Thoracic aorta (tissue), 2 donors: ENCODE data around the gene LRRC28. TPM values are rescaled to one million over a fixed set of nuclear protein-coding genes. Genes with fewer than 3 reads are reported as not detected.
"Not testable (repeated sequence)": the region's sequence is repeated elsewhere in the genome, so short reads cannot be mapped to it uniquely, and the experiment has no call there.

Experiments
- ATAC-seq: fragments of 150-250 bp; one replicate; pipeline ENCODE4 v1.8.0; 2017; ENCODE audit warnings: low read depth; ENCODE audit not compliant: insufficient number of reproducible peaks, low FRiP score
- DNase-seq: peaks from one replicate; pipeline ENCODE4 v3.0.0-alpha.2; 2020; ENCODE audit warnings: low spot score
- H3K27ac ChIP-seq, 2 donors: fragments of 200-600 bp; sonication (generic); 1 replicate in 1 of 2; 2 replicates in 1 of 2; pipeline ENCODE4 v1.5.1; 2016; ENCODE audit warnings: mild to moderate bottlenecking in 2 of 2, moderate library complexity in 2 of 2
- H3K27me3 ChIP-seq: fragments of 200-600 bp; sonication (generic); replicated peaks from 2 replicates; pipeline ENCODE4 v1.6.0; 2016; ENCODE audit warnings: mild to moderate bottlenecking; ENCODE audit not compliant: insufficient read depth
- H3K36me3 ChIP-seq: fragments of 200-600 bp; sonication (generic); one replicate; pipeline ENCODE4 v1.5.1; 2016
- H3K4me1 ChIP-seq, 2 donors: fragments of 200-600 bp; sonication (generic); 1 replicate in 1 of 2; 2 replicates in 1 of 2; pipeline versions ENCODE4 v1.5.1 to v1.6.0; 2016; ENCODE audit warnings: low read depth in 2 of 2, mild to moderate bottlenecking in 1 of 2; ENCODE audit not compliant: control insufficient read depth in 1 of 2
- H3K4me3 ChIP-seq: fragments of 200-600 bp; sonication (generic); 2 replicates; pipeline ENCODE4 v1.5.1; 2016; ENCODE audit warnings: mild to moderate bottlenecking
- H3K9me3 ChIP-seq: fragments of 200-600 bp; sonication (generic); 2 replicates; pipeline ENCODE4 v1.5.1; 2016
- total RNA-seq, 2 donors: library from RNA; depleted of rRNA; stranded (reverse); fragments of >200 nt; gene quantifications; one replicate each; pipeline versions ENCODE4 v1.1.0 to v1.2.3, GENCODE V29; 2016
- TF ChIP-seq, protein P1 (sequence below): fragments of 200-600 bp; sonication (generic); IDR thresholded peaks from one replicate; pipeline ENCODE4 v1.5.1; 2019; ENCODE audit warnings: antibody characterized with exemption

LRRC28 gene
- total RNA-seq, 2 donors from 2014 or later = 30.1 to 35.3 TPM

DNA sequence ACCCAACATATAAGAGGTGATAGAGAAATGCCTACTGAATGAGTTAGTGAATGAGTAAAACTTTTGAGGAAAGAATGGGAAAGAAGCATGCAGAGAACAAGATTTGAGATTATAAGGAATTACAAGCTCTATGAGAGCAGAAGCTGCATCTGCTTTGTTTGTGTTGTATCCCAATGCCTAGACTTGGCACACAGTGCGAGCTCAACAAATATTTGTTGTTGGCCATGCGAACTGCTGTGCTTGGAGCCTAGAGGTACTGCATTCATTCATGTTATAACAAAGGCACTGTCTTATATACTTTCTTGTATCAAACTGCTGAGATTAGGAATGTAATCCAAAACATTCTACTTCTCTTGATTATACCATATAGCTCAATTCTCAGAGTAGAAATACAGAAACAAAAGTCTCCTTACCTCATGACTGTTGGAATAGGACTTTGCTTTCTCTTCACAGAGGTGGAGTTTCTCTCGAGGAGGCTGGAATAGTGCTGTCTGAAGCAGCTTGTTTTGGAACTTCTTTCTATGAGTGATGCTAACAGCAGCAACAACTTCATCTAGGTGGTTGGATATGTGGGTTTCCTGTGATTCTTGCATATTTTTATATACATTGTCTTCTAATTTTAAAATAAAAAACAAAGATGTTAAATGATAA is 23.0 kb upstream of the LRRC28 start:
- no peaks in the 10 kb centered on the region for H3K36me3 ChIP-seq
- no peak for DNase-seq
- TF ChIP-seq, protein P1, sequence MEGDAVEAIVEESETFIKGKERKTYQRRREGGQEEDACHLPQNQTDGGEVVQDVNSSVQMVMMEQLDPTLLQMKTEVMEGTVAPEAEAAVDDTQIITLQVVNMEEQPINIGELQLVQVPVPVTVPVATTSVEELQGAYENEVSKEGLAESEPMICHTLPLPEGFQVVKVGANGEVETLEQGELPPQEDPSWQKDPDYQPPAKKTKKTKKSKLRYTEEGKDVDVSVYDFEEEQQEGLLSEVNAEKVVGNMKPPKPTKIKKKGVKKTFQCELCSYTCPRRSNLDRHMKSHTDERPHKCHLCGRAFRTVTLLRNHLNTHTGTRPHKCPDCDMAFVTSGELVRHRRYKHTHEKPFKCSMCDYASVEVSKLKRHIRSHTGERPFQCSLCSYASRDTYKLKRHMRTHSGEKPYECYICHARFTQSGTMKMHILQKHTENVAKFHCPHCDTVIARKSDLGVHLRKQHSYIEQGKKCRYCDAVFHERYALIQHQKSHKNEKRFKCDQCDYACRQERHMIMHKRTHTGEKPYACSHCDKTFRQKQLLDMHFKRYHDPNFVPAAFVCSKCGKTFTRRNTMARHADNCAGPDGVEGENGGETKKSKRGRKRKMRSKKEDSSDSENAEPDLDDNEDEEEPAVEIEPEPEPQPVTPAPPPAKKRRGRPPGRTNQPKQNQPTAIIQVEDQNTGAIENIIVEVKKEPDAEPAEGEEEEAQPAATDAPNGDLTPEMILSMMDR = no peak
- no peak for ATAC-seq
- no peak overlapping the region for H3K27ac ChIP-seq
- no peaks in the 10 kb centered on the region for H3K4me1 ChIP-seq
- no peaks in the 10 kb centered on the region for H3K9me3 ChIP-seq
- H3K4me3 ChIP-seq = no peak overlapping the region
- H3K27me3 ChIP-seq = no peaks in the 10 kb centered on the region

GRCh38 chr15:99230867-99231266 is 20.4 kb upstream of the LRRC28 start:
- Histone ChIP-seq H3K27ac (no peak overlapping the region), H3K4me1 (no peaks in the 10 kb centered on the region), H3K27me3 (no peaks in the 10 kb centered on the region), H3K36me3 (no peaks in the 10 kb centered on the region), H3K4me3 (no peak overlapping the region), H3K9me3 (no peaks in the 10 kb centered on the region)
- ATAC-seq = no peak
- DNase-seq = no peak
- TF ChIP-seq, protein P1 = no peak

DNA sequence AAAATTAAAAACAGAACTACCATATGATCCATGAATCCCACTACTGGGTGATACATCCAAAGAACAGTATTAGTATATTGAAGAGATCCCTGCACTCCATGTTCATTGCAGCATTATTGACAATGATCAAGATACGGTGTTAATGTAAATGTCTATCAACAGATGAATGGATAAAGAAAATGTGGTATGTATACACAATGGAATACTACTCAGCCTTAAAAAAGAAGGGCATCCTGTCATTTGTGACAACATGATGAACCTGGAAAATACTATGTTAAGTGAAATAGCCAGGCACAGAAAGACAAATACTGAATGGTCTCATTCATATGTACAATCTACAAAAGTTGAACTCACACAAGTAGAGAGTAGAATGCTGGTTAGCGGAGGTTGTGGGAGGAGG is 18.5 kb upstream of the LRRC28 start:
- TF ChIP-seq, protein P1 = no peak
- DNase-seq (no peak), ATAC-seq (no peak)
- H3K36me3 ChIP-seq = no peaks in the 10 kb centered on the region
- no peak overlapping the region for H3K4me3 ChIP-seq
- H3K27ac ChIP-seq = no peak overlapping the region
- H3K9me3 ChIP-seq = no peaks in the 10 kb centered on the region
- no peaks in the 10 kb centered on the region for H3K4me1 ChIP-seq
- no peaks in the 10 kb centered on the region for H3K27me3 ChIP-seq

DNA sequence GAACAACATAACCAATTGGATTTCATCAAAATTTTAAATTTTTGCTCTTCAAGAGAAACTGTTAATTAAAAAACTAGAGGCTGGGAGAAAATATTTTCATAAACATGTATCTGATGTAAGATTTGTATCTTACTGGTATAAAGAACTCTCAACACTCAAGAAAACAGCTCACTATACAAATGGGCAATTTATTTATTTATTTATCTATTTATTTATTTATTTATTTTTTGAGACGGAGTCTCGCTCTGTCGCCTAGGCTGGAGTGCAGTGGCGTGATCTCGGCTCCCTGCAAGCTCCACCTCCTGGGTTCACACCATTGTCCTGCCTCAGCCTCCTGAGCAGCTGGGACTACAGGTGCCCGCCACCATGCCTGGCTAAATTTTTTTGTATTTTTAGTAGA is 17.1 kb upstream of the LRRC28 start:
- H3K36me3 ChIP-seq, H3K27me3 ChIP-seq, ATAC-seq, H3K4me1 ChIP-seq, H3K27ac ChIP-seq, H3K4me3 ChIP-seq, H3K9me3 ChIP-seq, DNase-seq: not testable (repeated sequence)

DNA sequence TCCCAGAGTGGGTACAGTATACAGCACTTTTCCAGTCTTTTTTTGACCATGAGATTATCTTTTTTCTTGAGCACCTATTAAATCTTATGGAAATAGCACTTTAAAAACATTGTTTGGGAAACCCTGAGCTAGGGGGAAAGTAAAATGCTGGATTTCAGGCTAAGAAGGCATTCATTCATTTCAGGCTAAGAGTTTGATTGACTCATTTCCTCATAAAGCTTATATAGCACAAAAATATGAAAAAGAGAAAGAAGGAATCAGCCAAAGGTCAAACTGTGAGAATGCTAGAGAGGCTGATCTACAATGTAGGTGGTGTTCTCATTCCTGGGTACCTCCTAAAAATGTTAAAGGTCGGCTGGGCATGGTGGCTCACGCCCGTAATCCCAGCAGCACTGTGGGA is 12.4 kb upstream of the LRRC28 start:
- Histone ChIP-seq H3K36me3 (peaks cover 5% of the 10 kb centered on the region), H3K4me1 (no peaks in the 10 kb centered on the region), H3K9me3 (no peaks in the 10 kb centered on the region), H3K4me3 (no peak overlapping the region), H3K27ac (no peak overlapping the region), H3K27me3 (no peaks in the 10 kb centered on the region)
- DNase-seq = no peak
- TF ChIP-seq, protein P1 = no peak
- no peak for ATAC-seq

DNA sequence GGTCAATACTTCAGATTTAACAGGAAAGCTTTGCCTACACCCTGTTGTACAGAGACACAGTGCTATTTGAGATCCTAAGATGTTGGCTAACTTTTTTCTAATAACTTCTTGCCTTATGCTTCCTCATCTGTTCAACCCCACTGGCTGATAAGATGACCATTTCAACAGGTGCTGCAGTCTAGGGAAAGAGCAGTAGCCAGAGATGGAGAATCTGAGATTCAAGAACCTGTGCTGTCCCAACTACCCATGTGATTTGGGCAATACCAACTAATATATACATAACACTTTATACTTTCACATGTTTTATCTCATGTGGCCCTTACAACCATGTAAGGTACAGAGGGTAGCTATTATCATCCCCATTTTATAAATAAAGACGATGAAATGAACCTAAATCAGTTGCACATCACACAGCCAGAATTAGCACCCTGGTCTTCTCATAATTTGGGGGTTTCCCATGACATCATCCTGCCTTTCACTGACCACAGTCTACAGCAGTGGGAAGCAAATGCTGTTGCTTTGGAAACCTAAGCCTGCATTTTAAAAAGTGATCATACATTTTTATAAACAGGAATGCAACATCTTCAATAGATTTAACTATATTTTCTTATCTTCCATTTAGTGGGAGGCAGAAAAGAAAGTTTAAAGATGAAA is 11.6 kb upstream of the LRRC28 start:
- Histone ChIP-seq H3K9me3 (no peaks in the 10 kb centered on the region), H3K4me3 (no peak overlapping the region)
- TF ChIP-seq, protein P1 = no peak

More for the DNA sequence above, 11.6 kb upstream of the LRRC28 start:
- no peak overlapping the region for H3K27ac ChIP-seq
- DNase-seq (no peak), ATAC-seq (no peak)
- H3K4me1 ChIP-seq = no peaks in the 10 kb centered on the region
- H3K27me3 ChIP-seq = no peaks in the 10 kb centered on the region
- H3K36me3 ChIP-seq = peaks cover 5% of the 10 kb centered on the region
